IMR-90 (cell line): ENCODE results near the gene ARHGEF1. TPM values are rescaled to one million over a fixed set of nuclear protein-coding genes. Genes with fewer than 3 reads are reported as not detected.

Source experiments
- ATAC-seq: fragments of 200-7000 bp; cut with Tn5 transposase; 2 replicates; pipeline ENCODE4 v1.9.1; 2020; ENCODE audit warnings: low read depth, mild to moderate bottlenecking, moderate library complexity
- BruUV-seq: library from RNA; stranded (reverse); fragments of 400-500 nt; replicated peaks from 2 replicates; lab custom pipeline; 2021; lab: Mats Ljungman, UMichigan
- CTCF ChIA-PET: fragments of 300-600 bp; formaldehyde crosslinking; extraction: SDS; loops from one replicate; lab custom pipeline; 2021; ENCODE audit warnings: antibody characterized with exemption; lab: Yijun Ruan, JAX
- POLR2A ChIA-PET: fragments of 300-600 bp; sonication (Branson Sonifier 250); formaldehyde crosslinking; loops from one replicate; lab custom pipeline; 2022; ENCODE audit warnings: antibody characterized with exemption; ENCODE audit not compliant: unreplicated experiment; lab: Charles Lee
- DNase-seq: peaks from one replicate; pipeline ENCODE4 v3.0.0; 2013
- H2AFZ ChIP-seq: replicated peaks from 2 replicates; pipeline ENCODE3; 2013; ENCODE audit warnings: low read length, mild to moderate bottlenecking; ENCODE audit not compliant: poor library complexity
- H2AK5ac ChIP-seq: 2 replicates; pipeline ENCODE4 v1.6.1; 2013; ENCODE audit warnings: low read depth, low read length, inconsistent platforms
- H2AK9ac ChIP-seq: replicated peaks from 2 replicates; pipeline ENCODE3; 2013; ENCODE audit warnings: mild to moderate bottlenecking, low read depth, low read length, moderate library complexity; ENCODE audit not compliant: poor library complexity
- H2BK120ac ChIP-seq: 2 replicates; pipeline ENCODE4 v1.6.1; 2013; ENCODE audit warnings: low read depth, low read length, inconsistent platforms
- H2BK15ac ChIP-seq: 3 replicates; pipeline ENCODE4 v1.6.1; 2013; ENCODE audit warnings: low read depth, low read length, inconsistent platforms
- H2BK20ac ChIP-seq: 2 replicates; pipeline ENCODE4 v1.6.1; 2013; ENCODE audit warnings: low read depth, mild to moderate bottlenecking, inconsistent platforms, low read length, moderate library complexity
- H2BK5ac ChIP-seq: 2 replicates; pipeline ENCODE4 v1.6.1; 2013; ENCODE audit warnings: mild to moderate bottlenecking, low read depth, low read length, inconsistent platforms; ENCODE audit not compliant: poor library complexity, severe bottlenecking
- H3K14ac ChIP-seq: replicated peaks from 2 replicates; pipeline ENCODE4 v1.6.1; 2013; ENCODE audit warnings: low read depth, low read length, inconsistent platforms
- H3K18ac ChIP-seq: 2 replicates; pipeline ENCODE4 v1.6.1; 2013; ENCODE audit warnings: low read depth, low read length, control low read depth
- H3K23ac ChIP-seq: 2 replicates; pipeline ENCODE4 v1.6.1; 2013; ENCODE audit warnings: low read depth, low read length, inconsistent platforms
- H3K27ac ChIP-seq: 2 replicates; pipeline ENCODE4 v1.5.1; 2013; ENCODE audit warnings: mild to moderate bottlenecking, control low read depth, low read length; ENCODE audit not compliant: insufficient read depth
- H3K27me3 ChIP-seq: 2 replicates; pipeline ENCODE4 v1.6.1; 2013; ENCODE audit warnings: low read length; ENCODE audit not compliant: control insufficient read depth, insufficient read depth
- H3K36me3 ChIP-seq: 2 replicates; pipeline ENCODE4 v1.6.1; 2013; ENCODE audit warnings: low read length, mixed read lengths; ENCODE audit not compliant: control insufficient read depth, insufficient read depth
- H3K4ac ChIP-seq: 2 replicates; pipeline ENCODE4 v1.6.1; 2013; ENCODE audit warnings: low read depth, low read length, inconsistent platforms
- H3K4me1 ChIP-seq: 2 replicates; pipeline ENCODE4 v1.6.1; 2013; ENCODE audit warnings: low read length, mixed read lengths; ENCODE audit not compliant: control insufficient read depth, insufficient read depth
- H3K4me2 ChIP-seq: 2 replicates; pipeline ENCODE4 v1.6.1; 2013; ENCODE audit warnings: low read depth, mild to moderate bottlenecking, control low read depth, low read length, moderate library complexity
- H3K4me3 ChIP-seq: 2 replicates; pipeline ENCODE4 v1.5.1; 2013; ENCODE audit warnings: low read depth, mild to moderate bottlenecking, control low read depth, low read length, moderate library complexity; ENCODE audit not compliant: insufficient read depth
- H3K56ac ChIP-seq: 2 replicates; pipeline ENCODE4 v1.6.1; 2013; ENCODE audit warnings: low read length, inconsistent platforms; ENCODE audit not compliant: insufficient read depth; ENCODE audit errors: extremely low read depth
- H3K79me1 ChIP-seq, 2 experiments: 2 replicates each; pipeline ENCODE4 v1.6.1; 2013; ENCODE audit warnings: low read length in 2 of 2, inconsistent platforms in 1 of 2, low read depth in 1 of 2
- H3K9ac ChIP-seq: 2 replicates; pipeline ENCODE4 v1.6.1; 2013; ENCODE audit warnings: low read depth, low read length, control low read depth
- H3K9me1 ChIP-seq: 2 replicates; pipeline ENCODE4 v1.6.1; 2013; ENCODE audit warnings: low read length, inconsistent platforms; ENCODE audit not compliant: insufficient read depth
- H3K9me3 ChIP-seq: 2 replicates; pipeline ENCODE4 v1.6.1; 2013; ENCODE audit warnings: low read length; ENCODE audit not compliant: control insufficient read depth, insufficient read depth
- H4K20me1 ChIP-seq: 2 replicates; pipeline ENCODE4 v1.6.1; 2013; ENCODE audit warnings: low read length, inconsistent platforms; ENCODE audit not compliant: insufficient read depth
- H4K5ac ChIP-seq: 2 replicates; pipeline ENCODE4 v1.6.1; 2013; ENCODE audit warnings: mild to moderate bottlenecking, low read depth, low read length, control low read depth
- H4K8ac ChIP-seq, 2 experiments: 2 replicates each; pipeline ENCODE4 v1.6.1; 2013; ENCODE audit warnings: low read depth in 2 of 2, low read length in 2 of 2, control low read depth in 1 of 2, inconsistent platforms in 1 of 2
- H4K91ac ChIP-seq: 2 replicates; pipeline ENCODE4 v1.6.1; 2013; ENCODE audit warnings: low read depth, low read length, inconsistent platforms; ENCODE audit not compliant: insufficient read depth
- BHLHE40 ChIP-seq: fragments of 150-350 bp; IDR thresholded peaks from 2 replicates; pipeline ENCODE4 v1.6.1; 2016; ENCODE audit warnings: mild to moderate bottlenecking, low read depth, low read length
- CEBPB ChIP-seq: IDR thresholded peaks from 2 replicates; pipeline ENCODE4 v1.6.1; 2012; ENCODE audit warnings: low read depth, low read length, improper control_type of control experiment
- CHD1 ChIP-seq: IDR thresholded peaks from 2 replicates; pipeline ENCODE4 v1.6.1; 2012; ENCODE audit warnings: low read depth, low read length, improper control_type of control experiment
- FOS ChIP-seq: fragments of 150-350 bp; IDR thresholded peaks from 2 replicates; pipeline ENCODE4 v1.6.1; 2016; ENCODE audit warnings: low read depth, low read length
- MAFK ChIP-seq: IDR thresholded peaks from 2 replicates; pipeline ENCODE4 v1.6.1; 2012; ENCODE audit warnings: low read depth, low read length, improper control_type of control experiment
- MAZ ChIP-seq: IDR thresholded peaks from 2 replicates; pipeline ENCODE4 v1.6.1; 2012; ENCODE audit warnings: low read depth, mild to moderate bottlenecking, low read length, improper control_type of control experiment, moderate library complexity, borderline replicate concordance
- MXI1 ChIP-seq: IDR thresholded peaks from 2 replicates; pipeline ENCODE4 v1.6.1; 2012; ENCODE audit warnings: low read depth, mild to moderate bottlenecking, low read length, moderate library complexity, borderline replicate concordance
- NFE2L2 ChIP-seq: fragments of 150-350 bp; IDR thresholded peaks from 2 replicates; pipeline ENCODE4 v1.6.1; 2016; ENCODE audit warnings: low read depth, mild to moderate bottlenecking, low read length
- POLR2A ChIP-seq: IDR thresholded peaks from 2 replicates; pipeline ENCODE4 v1.6.1; 2012; ENCODE audit warnings: mild to moderate bottlenecking, low read depth, low read length
- RAD21 ChIP-seq: IDR thresholded peaks from 2 replicates; pipeline ENCODE4 v1.6.1; 2012; ENCODE audit warnings: low read length, improper control_type of control experiment
- RCOR1 ChIP-seq: IDR thresholded peaks from 2 replicates; pipeline ENCODE4 v1.6.1; 2012; ENCODE audit warnings: mild to moderate bottlenecking, low read length, improper control_type of control experiment; ENCODE audit not compliant: insufficient replicate concordance
- RFX5 ChIP-seq: IDR thresholded peaks from 2 replicates; pipeline ENCODE4 v1.8.0; 2012; ENCODE audit warnings: low read depth, mild to moderate bottlenecking, low read length, moderate library complexity
- SMC3 ChIP-seq: fragments of 150-350 bp; IDR thresholded peaks from 2 replicates; pipeline ENCODE4 v1.6.1; 2016; ENCODE audit warnings: low read depth, mild to moderate bottlenecking, antibody characterized with exemption, low read length, moderate library complexity
- WGBS, 2 experiments: methylation state at CpG; one replicate each; pipeline versions ENCODE4 v1.1.5 to v1.1.7; 2013; ENCODE audit warnings: missing lambda C conversion rate in 2 of 2; ENCODE audit not compliant: insufficient read length in 1 of 2; ENCODE audit errors: extremely low coverage in 2 of 2; 5-methylcytosine and 5-hydroxymethylcytosine counted together
- dilution Hi-C: fragments of 300-500 bp; cut with HindIII; formaldehyde crosslinking; loops from one replicate; pipeline ENCODE4 v1.14.3; 2018; ENCODE audit warnings: low sequenced_read_pairs; ENCODE audit not compliant: unreplicated experiment
- in situ Hi-C: fragments of 300-500 bp; cut with MboI; formaldehyde crosslinking; loops from 3 replicates; pipeline ENCODE4 v1.14.3; 2019; ENCODE audit warnings: low sequenced_read_pairs, inconsistent platforms, mixed read lengths
- intact Hi-C: fragments of 100-400 bp; cut with micrococcal nuclease; formaldehyde crosslinking; loops from 2 replicates; pipeline ENCODE4 v1.10.0; 2022
- polyA plus RNA-seq, 3 experiments: library from polyadenylated mRNA; depleted of rRNA; stranded (reverse); fragments of >200 nt; gene quantifications; 2 replicates each; pipeline ENCODE4 v1.2.3, GENCODE V29; 2012; ENCODE audit warnings: low replicate concordance in 1 of 3
- total RNA-seq: library from RNA; depleted of rRNA; stranded (reverse); fragments of >200 nt; gene quantifications from 2 replicates; pipeline ENCODE4 v1.2.3, GENCODE V29; 2012
- TF ChIP-seq, protein P1 (sequence below): fragments of 150-350 bp; IDR thresholded peaks from 2 replicates; pipeline ENCODE4 v1.6.1; 2016; ENCODE audit warnings: low read depth, mild to moderate bottlenecking, low read length, moderate library complexity, borderline replicate concordance
- TF ChIP-seq, protein P2 (sequence below): fragments of 150-350 bp; IDR thresholded peaks from 2 replicates; pipeline ENCODE4 v1.6.1; 2017; ENCODE audit warnings: mild to moderate bottlenecking, antibody characterized with exemption, low read length, low read depth
- TF ChIP-seq, protein P3 (sequence below): conservative IDR thresholded peaks from 2 replicates; pipeline ENCODE4 v1.5.1; 2012; ENCODE audit warnings: mild to moderate bottlenecking, low read depth, low read length, improper control_type of control experiment

ARHGEF1 gene
- total and polyA plus RNA-seq, 2 of the 4 experiments (the other 2 are of a cell fraction) = 11.5 to 47.1 TPM

DNA sequence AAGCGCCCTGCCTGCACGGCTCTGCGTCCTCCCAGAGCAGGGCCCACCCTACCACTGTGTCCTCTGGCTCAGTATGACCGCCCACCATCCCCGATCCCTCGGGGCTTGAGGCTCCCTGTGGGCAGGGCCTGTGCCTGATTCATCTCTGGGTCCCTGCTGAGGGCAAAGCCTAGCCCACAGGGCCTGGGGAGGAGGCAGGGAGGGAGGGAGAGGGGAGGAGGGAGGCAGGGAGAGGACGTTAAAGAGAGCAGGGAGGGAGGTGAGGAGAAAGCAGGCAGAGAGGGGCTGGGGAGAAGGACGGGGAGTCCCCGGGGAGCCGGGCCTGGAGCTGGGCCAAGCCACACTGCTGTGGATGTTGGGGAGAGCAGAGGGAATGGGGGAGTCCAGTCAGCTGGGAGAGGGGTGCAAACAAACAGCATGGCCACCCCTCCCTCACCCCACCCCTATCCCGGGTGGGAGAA is 49.3 kb downstream of the ARHGEF1 start:
- BruUV-seq = no TSS peak
- Histone ChIP-seq H3K4ac (no peak overlapping the region), H2BK5ac (no peak overlapping the region), H2BK20ac (no peak overlapping the region), H4K5ac (no peak overlapping the region), H3K9me1 (no peaks in the 10 kb centered on the region; the same call in 1 of the 2 replicates), H2BK120ac (no peak overlapping the region), H3K18ac (no peak overlapping the region), H4K91ac (no peak overlapping the region), H3K4me1 (peaks cover 17% of the 10 kb centered on the region), H2AFZ (no peak overlapping the region), H3K79me1 (no peaks in the 10 kb centered on the region), H3K23ac (no peak overlapping the region), H3K9ac (no peak overlapping the region), H3K4me3 (no peak overlapping the region), H3K9me3 (no peaks in the 10 kb centered on the region), H3K27me3 (peaks cover 78% of the 10 kb centered on the region), H3K36me3 (no peaks in the 10 kb centered on the region), H2BK15ac (no peak overlapping the region), H3K27ac (no peak overlapping the region), H3K14ac (no peak overlapping the region), H4K20me1 (peaks cover 10% of the 10 kb centered on the region), H4K8ac (no peak overlapping the region), H3K4me2 (no peak overlapping the region), H2AK9ac (no peak overlapping the region), H2AK5ac (no peak overlapping the region), H3K56ac (no peak overlapping the region)
- CTCF ChIA-PET = no interaction called here
- in situ Hi-C loops = no loop called here
- TF ChIP-seq, protein P1, sequence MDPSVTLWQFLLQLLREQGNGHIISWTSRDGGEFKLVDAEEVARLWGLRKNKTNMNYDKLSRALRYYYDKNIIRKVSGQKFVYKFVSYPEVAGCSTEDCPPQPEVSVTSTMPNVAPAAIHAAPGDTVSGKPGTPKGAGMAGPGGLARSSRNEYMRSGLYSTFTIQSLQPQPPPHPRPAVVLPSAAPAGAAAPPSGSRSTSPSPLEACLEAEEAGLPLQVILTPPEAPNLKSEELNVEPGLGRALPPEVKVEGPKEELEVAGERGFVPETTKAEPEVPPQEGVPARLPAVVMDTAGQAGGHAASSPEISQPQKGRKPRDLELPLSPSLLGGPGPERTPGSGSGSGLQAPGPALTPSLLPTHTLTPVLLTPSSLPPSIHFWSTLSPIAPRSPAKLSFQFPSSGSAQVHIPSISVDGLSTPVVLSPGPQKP = no peak
- TF ChIP-seq, protein P2, sequence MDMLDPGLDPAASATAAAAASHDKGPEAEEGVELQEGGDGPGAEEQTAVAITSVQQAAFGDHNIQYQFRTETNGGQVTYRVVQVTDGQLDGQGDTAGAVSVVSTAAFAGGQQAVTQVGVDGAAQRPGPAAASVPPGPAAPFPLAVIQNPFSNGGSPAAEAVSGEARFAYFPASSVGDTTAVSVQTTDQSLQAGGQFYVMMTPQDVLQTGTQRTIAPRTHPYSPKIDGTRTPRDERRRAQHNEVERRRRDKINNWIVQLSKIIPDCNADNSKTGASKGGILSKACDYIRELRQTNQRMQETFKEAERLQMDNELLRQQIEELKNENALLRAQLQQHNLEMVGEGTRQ = no peak
- TF ChIP-seq POLR2A = no peak
- no peak for TF ChIP-seq SMC3
- TF ChIP-seq, protein P3, sequence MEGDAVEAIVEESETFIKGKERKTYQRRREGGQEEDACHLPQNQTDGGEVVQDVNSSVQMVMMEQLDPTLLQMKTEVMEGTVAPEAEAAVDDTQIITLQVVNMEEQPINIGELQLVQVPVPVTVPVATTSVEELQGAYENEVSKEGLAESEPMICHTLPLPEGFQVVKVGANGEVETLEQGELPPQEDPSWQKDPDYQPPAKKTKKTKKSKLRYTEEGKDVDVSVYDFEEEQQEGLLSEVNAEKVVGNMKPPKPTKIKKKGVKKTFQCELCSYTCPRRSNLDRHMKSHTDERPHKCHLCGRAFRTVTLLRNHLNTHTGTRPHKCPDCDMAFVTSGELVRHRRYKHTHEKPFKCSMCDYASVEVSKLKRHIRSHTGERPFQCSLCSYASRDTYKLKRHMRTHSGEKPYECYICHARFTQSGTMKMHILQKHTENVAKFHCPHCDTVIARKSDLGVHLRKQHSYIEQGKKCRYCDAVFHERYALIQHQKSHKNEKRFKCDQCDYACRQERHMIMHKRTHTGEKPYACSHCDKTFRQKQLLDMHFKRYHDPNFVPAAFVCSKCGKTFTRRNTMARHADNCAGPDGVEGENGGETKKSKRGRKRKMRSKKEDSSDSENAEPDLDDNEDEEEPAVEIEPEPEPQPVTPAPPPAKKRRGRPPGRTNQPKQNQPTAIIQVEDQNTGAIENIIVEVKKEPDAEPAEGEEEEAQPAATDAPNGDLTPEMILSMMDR = no peak
- no peak for TF ChIP-seq NFE2L2
- TF ChIP-seq MAZ = no peak
- TF ChIP-seq CEBPB = no peak
- TF ChIP-seq MAFK = no peak
- TF ChIP-seq FOS = no peak
- TF ChIP-seq RFX5 = no peak
- TF ChIP-seq RCOR1 = no peak
- TF ChIP-seq BHLHE40 = no peak
- no peak for TF ChIP-seq RAD21
- TF ChIP-seq MXI1 = no peak
- TF ChIP-seq CHD1 = no peak
- no peak for ATAC-seq
- POLR2A ChIA-PET = no interaction called here
- DNase-seq = no peak
- dilution Hi-C loops = no loop called here
- intact Hi-C loops = loop anchor here (5.0 kb wide), 1 partner anchor 50 kb away; the partner anchor contains the start of gene ARHGEF1
- 15% methylated on average over 5 of the region's 11 CpGs; no CpG with 5 or more reads in 1 of the 2 experiments for WGBS, 2 experiments
